Glomerular endothelial cell (primary cell): ENCODE measurements around the gene RALGAPA2. TPM values are rescaled to one million over a fixed set of nuclear protein-coding genes. Genes with fewer than 3 reads are reported as not detected.

Source experiments
- DNase-seq: peaks from one replicate; pipeline ENCODE4 v3.0.0-alpha.2; 2011; ENCODE audit warnings: low read depth, low spot score; ENCODE audit errors: extremely low read depth
- total RNA-seq: library from RNA; depleted of rRNA; stranded (reverse); fragments of >200 nt; gene quantifications from 2 replicates; pipeline ENCODE4 v1.2.3, GENCODE V29; 2015

Gene RALGAPA2
- total RNA-seq, 1 donor from 2014 or later: 98.7 TPM

- no peak for DNase-seq
These were observed 321.3 kb downstream of the RALGAPA2 start for GRCh38 chr20:20391115-20391514.

DNA sequence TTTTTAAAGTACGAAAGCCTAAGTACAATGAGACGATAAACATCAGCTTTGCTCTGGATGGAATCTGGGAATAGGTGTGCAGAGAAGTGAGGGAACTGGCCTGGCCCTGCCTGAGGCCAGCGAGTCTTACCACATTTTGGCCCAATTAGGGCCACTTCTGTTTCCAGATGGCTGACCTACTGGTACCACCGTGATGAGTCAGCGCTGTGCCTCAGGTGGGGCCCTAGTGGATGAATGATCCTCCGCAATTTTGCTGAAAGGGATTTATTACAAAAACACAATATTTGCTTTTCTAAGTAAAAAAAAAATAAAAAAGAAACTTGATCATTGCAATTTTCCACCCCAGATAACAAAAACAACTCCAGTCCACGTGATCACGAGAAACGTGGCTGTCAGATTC is 322.1 kb downstream of the RALGAPA2 start:
- DNase-seq: no peak

- DNase-seq: no peak
These were observed 326.3 kb downstream of the RALGAPA2 start for GRCh38 chr20:20386192-20386591.

DNA sequence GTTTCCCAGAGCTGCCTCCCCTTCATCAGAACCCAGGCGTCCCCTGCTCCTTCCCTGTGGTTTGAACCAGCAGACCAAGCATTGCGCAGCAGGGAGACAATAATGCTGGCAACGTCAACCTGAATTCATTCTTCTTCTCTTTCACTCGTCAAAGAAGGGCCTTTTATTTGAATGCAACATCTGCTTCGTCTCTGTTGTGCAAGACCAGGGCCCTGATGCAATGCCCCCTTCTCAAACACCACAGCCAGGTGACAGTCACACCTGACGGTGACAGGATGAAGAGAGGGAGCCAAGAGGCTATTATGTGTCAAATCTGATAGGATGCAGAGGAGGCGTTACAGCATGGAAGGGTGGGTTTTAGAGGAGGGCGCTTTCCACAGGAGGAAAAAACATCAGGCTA is 336.6 kb downstream of the RALGAPA2 start:
- no peak for DNase-seq

DNA sequence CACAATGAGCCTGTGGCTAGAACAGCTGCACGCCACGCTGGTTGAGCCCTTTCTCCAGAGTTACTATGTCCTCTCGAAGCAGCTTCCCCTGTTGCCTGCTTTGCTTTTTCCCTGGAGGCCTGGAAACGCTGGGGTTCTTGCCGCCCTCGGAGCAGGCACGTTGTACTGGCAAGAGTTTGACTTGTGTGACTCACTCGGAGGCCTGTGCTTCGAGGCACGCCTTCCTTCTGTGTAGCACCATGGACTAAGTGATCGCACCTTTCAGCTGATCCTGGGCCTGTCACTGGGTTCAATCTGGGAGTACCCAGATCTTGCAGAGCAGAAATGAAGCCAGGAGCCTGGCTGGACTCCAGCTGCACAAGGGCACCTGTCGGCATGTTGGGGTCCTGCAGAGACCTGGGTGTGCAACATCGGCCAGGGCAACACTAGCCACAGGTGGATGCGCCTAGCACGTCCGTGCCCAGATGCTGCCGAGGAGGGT is 339.3 kb downstream of the RALGAPA2 start:
- DNase-seq: no peak

DNA sequence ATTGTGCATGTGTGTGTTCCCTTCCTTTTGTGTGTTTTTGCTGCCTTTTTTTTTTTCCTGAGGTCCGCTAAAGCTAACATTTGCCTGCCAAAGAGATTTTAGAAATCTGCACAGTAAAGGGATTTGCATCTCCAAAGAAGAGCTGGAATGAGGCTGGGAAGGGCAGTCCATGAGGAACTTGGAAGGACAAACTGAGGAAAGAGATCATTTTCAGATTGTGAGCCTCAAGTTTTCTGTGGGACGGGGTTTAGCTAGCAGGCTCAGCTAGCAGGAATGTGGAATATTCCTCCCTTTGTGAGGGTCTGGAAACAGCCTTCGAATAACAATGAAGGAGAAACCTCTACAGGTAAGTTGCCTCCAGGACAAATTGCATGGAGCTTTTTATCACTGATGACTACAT is 340.8 kb downstream of the RALGAPA2 start:
- DNase-seq: no peak

DNA sequence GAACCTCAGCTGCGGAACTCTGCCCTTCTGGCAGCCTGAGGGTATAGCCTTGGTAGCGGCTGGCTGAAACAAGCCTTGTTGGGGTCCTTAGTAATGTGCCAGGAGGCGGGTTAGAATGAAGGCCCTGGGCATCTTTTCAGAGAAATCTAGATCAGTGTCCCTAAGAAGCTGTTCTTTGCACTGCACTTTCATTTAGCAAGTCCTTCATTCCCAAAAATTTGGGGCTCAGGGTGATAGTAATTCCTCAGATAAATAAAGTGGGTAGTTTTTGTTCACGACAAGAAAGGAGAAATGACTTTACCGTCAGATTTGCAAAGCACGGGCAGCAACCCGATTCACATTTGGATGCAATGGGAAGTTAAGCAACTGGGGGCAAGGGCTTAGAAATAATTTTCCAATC is 341.4 kb downstream of the RALGAPA2 start:
- DNase-seq: no peak

- DNase-seq: no peak
These were observed 342.3 kb downstream of the RALGAPA2 start for GRCh38 chr20:20370094-20370575.

DNA sequence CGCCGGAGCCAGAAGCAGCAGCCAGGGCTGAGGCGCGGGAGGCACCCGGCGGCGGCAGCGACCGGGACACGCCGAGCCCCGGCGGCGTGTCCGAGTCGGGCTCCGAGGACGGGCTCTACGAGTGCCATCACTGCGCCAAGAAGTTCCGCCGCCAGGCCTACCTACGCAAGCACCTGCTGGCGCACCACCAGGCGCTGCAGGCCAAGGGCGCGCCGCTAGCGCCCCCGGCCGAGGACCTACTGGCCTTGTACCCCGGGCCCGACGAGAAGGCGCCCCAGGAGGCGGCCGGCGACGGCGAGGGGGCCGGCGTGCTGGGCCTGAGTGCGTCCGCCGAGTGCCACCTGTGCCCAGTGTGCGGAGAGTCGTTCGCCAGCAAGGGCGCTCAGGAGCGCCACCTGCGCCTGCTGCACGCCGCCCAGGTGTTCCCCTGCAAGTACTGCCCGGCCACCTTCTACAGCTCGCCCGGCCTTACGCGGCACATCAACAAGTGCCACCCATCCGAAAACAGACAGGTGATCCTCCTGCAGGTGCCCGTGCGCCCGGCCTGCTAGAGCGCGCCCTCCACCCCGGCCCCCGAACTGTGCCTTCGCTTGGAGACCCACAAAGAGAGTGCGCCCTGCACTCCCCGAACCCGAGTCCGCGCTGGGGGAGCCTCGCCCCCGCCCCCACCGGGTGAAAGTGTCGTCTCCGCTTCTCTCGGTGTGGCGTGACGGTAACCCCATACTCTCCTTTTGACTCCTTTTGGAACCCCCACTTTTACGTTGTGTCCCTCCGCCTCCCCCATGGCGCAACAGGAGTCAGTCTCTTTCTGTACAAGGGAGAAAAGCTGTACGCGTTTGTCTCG is 343.0 kb downstream of the RALGAPA2 start:
- no peak for DNase-seq

- DNase-seq: no peak
These were observed 343.8 kb downstream of the RALGAPA2 start for GRCh38 chr20:20368418-20369249.

DNA sequence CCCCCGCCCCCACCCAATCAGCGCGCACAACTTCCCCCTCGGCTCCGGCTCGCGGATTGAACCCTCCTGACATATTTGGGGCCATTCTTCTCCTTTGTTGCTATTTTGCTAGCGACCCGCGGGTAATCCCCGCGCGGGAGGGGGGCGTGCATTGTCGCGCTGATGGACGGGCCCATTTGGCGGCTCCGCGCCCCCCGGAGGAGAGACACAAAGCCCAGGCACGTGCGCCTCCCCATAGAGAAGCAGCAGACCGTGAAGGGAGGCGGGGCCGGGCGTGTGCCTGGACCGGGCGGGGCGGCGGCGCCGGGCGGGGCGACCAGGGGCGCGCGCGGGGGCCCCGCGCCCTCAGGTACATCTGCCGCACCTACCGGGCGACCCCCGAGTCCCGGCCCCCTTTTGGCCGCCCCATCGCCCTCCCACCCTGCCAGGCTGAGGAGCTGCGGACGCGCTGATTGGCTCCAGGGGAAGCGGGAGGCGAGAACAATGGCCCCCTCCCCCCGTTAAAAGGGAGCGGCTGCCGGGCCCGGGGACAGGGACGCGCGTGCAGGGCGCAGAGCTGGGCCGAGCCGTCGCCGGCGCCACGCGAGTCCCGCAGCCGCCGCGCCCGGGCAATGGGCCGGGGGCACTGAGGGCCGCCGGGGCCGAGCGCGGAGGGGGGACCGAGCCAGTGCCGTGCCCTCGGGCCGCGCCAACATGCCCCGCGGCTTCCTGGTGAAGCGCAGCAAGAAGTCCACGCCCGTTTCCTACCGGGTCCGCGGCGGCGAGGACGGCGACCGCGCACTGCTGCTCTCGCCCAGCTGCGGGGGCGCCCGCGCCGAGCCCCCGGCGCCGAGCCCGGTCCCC is 344.6 kb downstream of the RALGAPA2 start, which contains the start of gene INSM1:
TSS of gene INSM1 (plus strand) at position 530 of the 843 bp plus-strand sequence. CDS start at position 694, 164 bp downstream.
- DNase-seq: no peak

- DNase-seq: no peak
These were observed 345.4 kb downstream of the RALGAPA2 start for GRCh38 chr20:20366876-20367574.

DNA sequence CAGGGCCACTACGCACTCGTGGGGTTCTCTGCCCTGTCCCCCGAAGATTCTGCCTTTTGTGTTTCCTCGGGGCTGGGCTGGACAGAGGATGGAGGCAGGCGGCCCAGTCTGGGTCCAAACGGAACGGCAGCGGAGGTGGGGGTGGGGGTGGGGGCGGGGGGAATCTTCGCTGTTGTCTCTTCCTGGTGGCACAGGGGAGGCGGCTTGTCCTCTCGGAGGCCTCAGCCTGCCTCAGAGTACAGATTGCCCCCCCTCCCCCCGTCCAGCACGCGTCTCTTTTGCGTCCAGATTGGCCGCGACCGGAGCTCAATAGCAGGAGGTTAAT is 345.9 kb downstream of the RALGAPA2 start:
- no peak for DNase-seq

DNA sequence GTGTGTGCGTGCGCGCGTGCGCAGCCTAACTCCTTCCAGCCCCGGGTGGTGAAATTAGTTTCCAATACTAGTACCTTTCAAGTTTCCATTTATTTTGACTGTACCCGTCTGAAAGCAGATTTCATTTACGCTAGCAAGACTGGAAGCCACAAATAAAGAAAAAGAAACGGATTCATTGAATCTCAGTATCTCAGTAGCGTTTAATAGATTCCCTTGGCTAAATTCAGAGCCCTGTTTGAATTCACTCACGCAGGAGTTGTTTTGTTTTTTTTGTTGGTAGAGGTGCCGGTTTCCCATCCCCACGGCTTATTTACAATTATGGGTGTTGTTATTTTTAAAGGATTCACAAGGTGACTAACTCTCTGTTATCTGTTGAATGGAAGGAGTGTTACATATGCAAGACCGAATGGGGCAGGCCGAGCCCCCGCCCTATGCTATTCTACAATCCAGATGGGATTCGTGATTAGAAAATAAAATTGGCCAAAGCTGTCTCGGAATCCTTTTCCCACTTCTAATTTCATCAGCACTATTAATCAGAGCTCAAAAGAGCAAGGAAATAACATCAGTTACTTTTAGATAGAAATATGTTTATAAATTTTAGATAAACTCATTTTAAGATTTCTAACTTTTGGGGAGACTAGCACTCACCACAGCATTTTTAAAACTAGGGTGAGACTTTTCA is 346.8 kb downstream of the RALGAPA2 start:
- DNase-seq: no peak

- no peak for DNase-seq
These were observed 347.6 kb downstream of the RALGAPA2 start for GRCh38 chr20:20364593-20365479.

GRCh38 chr20:20363799-20364592 is 348.4 kb downstream of the RALGAPA2 start:
- DNase-seq: no peak

GRCh38 chr20:20363434-20363798 is 349.0 kb downstream of the RALGAPA2 start:
- DNase-seq: no peak
